H1 (cell line): ENCODE results near the gene KRT84. TPM values are rescaled to one million over a fixed set of nuclear protein-coding genes. Genes with fewer than 3 reads are reported as not detected.

ENCODE experiments used
- ATF2 ChIP-seq: IDR thresholded peaks from 2 replicates; pipeline ENCODE4 v1.6.1; 2012; ENCODE audit warnings: low read length, inconsistent platforms
- ATF3 ChIP-seq: IDR thresholded peaks from 2 replicates; pipeline ENCODE4 v1.6.1; 2011; ENCODE audit warnings: low read depth, mild to moderate bottlenecking, low read length; ENCODE audit not compliant: insufficient read depth
- CBX8 ChIP-seq: fragments of 300-800, 300-1000 bp; sonication (generic); IDR thresholded peaks from 2 replicates; pipeline ENCODE4 v1.7.1; 2016; ENCODE audit warnings: low read depth, low read length, borderline replicate concordance
- EGR1 ChIP-seq: IDR thresholded peaks from 2 replicates; pipeline ENCODE4 v1.6.1; 2011; ENCODE audit warnings: low read depth, low read length, borderline replicate concordance
- RFX5 ChIP-seq: IDR thresholded peaks from 2 replicates; pipeline ENCODE4 v1.6.1; 2011; ENCODE audit warnings: low read depth, low read length, improper control_type of control experiment, borderline replicate concordance
- SP4 ChIP-seq: IDR thresholded peaks from 2 replicates; pipeline ENCODE4 v1.6.1; 2012; ENCODE audit warnings: low read length, inconsistent platforms
- TEAD4 ChIP-seq: IDR thresholded peaks from 2 replicates; pipeline ENCODE4 v1.6.1; 2012; ENCODE audit warnings: low read depth, low read length, inconsistent platforms, mixed read lengths
- polyA plus RNA-seq, 7 experiments: library from polyadenylated mRNA; depleted of rRNA in 3 of 7; stranded (reverse) in 5 of 7; unstranded in 2 of 7; fragments of >200 nt in 5 of 7; fragments of 200-250 nt in 2 of 7; gene quantifications; 1 replicate in 5 of 7; 2 replicates in 1 of 7; 4 replicates in 1 of 7; pipeline versions ENCODE4 v1.2.1 to v1.2.3, GENCODE V29; 2011 to 2013; ENCODE audit warnings: missing spikeins in 2 of 7, mixed read lengths in 2 of 7
- total RNA-seq: library from RNA; stranded (reverse); fragmentation: NEBNext Ultra II Directional; extraction: Animal tissue kit (Norgen Biotek cat#: 25700); gene quantifications from 2 replicates; pipeline ENCODE4 v1.2.1, GENCODE V29; 2021

KRT84 gene
- total and polyA plus RNA-seq, 2 of the 8 experiments (the other 6 are each of a cell fraction or from before 2014, with no cell fraction given), result not detected

- TF ChIP-seq ATF3 (no peak), TEAD4 (peak; percentile 56), SP4 (no peak), EGR1 (no peak), RFX5 (no peak), CBX8 (no peak), ATF2 (no peak)
- TF ChIP-seq, all 59 proteins: peak for 3
These were observed 5.5 kb upstream of the KRT84 start (continued) for GRCh38 chr12:52390739-52391617.
